ENCODE results near the gene UBA5.

UBA5 gene

GRCh38 chr3:132720228-132720627 lies 60.1 kb downstream of the UBA5 start:
- no peak for DNase-seq (ENCODE audit: low read depth)

GRCh38 chr3:132721479-132722164 lies 61.5 kb downstream of the UBA5 start:
- peak; percentile 22 for DNase-seq (ENCODE audit: low read depth)

- peak; percentile 92 for DNase-seq (ENCODE audit: low read depth)
Observed at GRCh38 chr3:132722165-132723023, 62.3 kb downstream of the UBA5 start, which contains the start of gene NPHP3. Gene NPHP3 (minus strand): TSS chr3:132722409. CDS start chr3:132722355, 54 bp downstream.

- DNase-seq (ENCODE audit: low read depth), result peak; percentile 27
Observed at GRCh38 chr3:132723024-132723950, 63.2 kb downstream of the UBA5 start.

GRCh38 chr3:132726341-132726823 lies 66.3 kb downstream of the UBA5 start:
- DNase-seq (ENCODE audit: low read depth), result no peak

All from non-pigmented ciliary epithelial cell (primary cell).